HEK293T (cell line): ENCODE results near the gene PLXDC1.

Experiments
- ARNT ChIP-seq: fragments of 450-650 bp; IDR thresholded peaks from 2 replicates; pipeline ENCODE4 v1.6.1; 2017; ENCODE audit warnings: mild to moderate bottlenecking
- BHLHE40 ChIP-seq: fragments of 450-650 bp; IDR thresholded peaks from 2 replicates; pipeline ENCODE4 v1.6.1; 2016; ENCODE audit warnings: mild to moderate bottlenecking, moderate library complexity, borderline replicate concordance
- CTBP1 ChIP-seq: fragments of 450-650 bp; IDR thresholded peaks from 2 replicates; pipeline ENCODE4 v1.6.1; 2016; ENCODE audit warnings: borderline replicate concordance
- ELF4 ChIP-seq: fragments of 450-650 bp; IDR thresholded peaks from 2 replicates; pipeline ENCODE4 v1.6.1; 2017; ENCODE audit warnings: antibody characterized with exemption
- FOXA1 ChIP-seq: fragments of 450-650 bp; IDR thresholded peaks from 2 replicates; pipeline ENCODE4 v1.6.1; 2016; ENCODE audit warnings: mild to moderate bottlenecking
- FOXK2 ChIP-seq: fragments of 450-650 bp; IDR thresholded peaks from 2 replicates; pipeline ENCODE4 v1.6.1; 2016; ENCODE audit warnings: mild to moderate bottlenecking
- FOXM1 ChIP-seq: fragments of 450-650 bp; IDR thresholded peaks from 2 replicates; pipeline ENCODE4 v1.6.1; 2017; ENCODE audit warnings: mild to moderate bottlenecking, borderline replicate concordance
- HDGF ChIP-seq: fragments of 450-650 bp; IDR thresholded peaks from 2 replicates; pipeline ENCODE4 v1.6.1; 2017; ENCODE audit warnings: antibody characterized with exemption, borderline replicate concordance
- L3MBTL2 ChIP-seq: fragments of 450-650 bp; conservative IDR thresholded peaks from 2 replicates; pipeline ENCODE4 v1.6.1; 2016; ENCODE audit warnings: mild to moderate bottlenecking
- NFRKB ChIP-seq: fragments of 450-650 bp; IDR thresholded peaks from 2 replicates; pipeline ENCODE4 v1.6.1; 2016; ENCODE audit warnings: mild to moderate bottlenecking, moderate library complexity
- PKNOX1 ChIP-seq: fragments of 450-650 bp; IDR thresholded peaks from 2 replicates; pipeline ENCODE4 v1.6.1; 2016
- SP1 ChIP-seq: fragments of 450-650 bp; IDR thresholded peaks from 2 replicates; pipeline ENCODE4 v1.6.1; 2017
- TARDBP ChIP-seq: fragments of 450-650 bp; IDR thresholded peaks from 2 replicates; pipeline ENCODE4 v1.6.1; 2016
- ZNF384 ChIP-seq: fragments of 450-650 bp; IDR thresholded peaks from 2 replicates; pipeline ENCODE4 v1.6.1; 2016

- TF ChIP-seq FOXA1 (no peak), TARDBP (no peak), FOXM1 (no peak), ZNF384 (no peak), ELF4 (no peak), PKNOX1 (no peak), L3MBTL2 (no peak), SP1 (no peak), HDGF (no peak), NFRKB (no peak), CTBP1 (no peak), FOXK2 (no peak), BHLHE40 (no peak), ARNT (no peak)
Measured at GRCh38 chr17:39181303-39181702, 29.9 kb upstream of the PLXDC1 start.
